IPS-15b (cell line): Measurements from ENCODE around the gene RBM19.

ENCODE experiments used
- H3K27me3 ChIP-seq: one replicate; pipeline ENCODE4 v1.6.1; 2013; ENCODE audit warnings: low read length; ENCODE audit not compliant: control insufficient read depth, insufficient read depth
- H3K36me3 ChIP-seq: one replicate; pipeline ENCODE4 v1.6.1; 2013; ENCODE audit warnings: low read length; ENCODE audit not compliant: control insufficient read depth, insufficient read depth
- H3K4me1 ChIP-seq: one replicate; pipeline ENCODE4 v1.6.1; 2013; ENCODE audit warnings: mild to moderate bottlenecking, low read length; ENCODE audit not compliant: control insufficient read depth, insufficient read depth
- H3K4me3 ChIP-seq: one replicate; pipeline ENCODE4 v1.5.1; 2013; ENCODE audit warnings: low read depth, low read length
- H3K9ac ChIP-seq: one replicate; pipeline ENCODE4 v1.6.1; 2013; ENCODE audit warnings: low read depth, mild to moderate bottlenecking, low read length
- H3K9me3 ChIP-seq: one replicate; pipeline ENCODE4 v1.6.1; 2013; ENCODE audit warnings: mild to moderate bottlenecking, low read length; ENCODE audit not compliant: control insufficient read depth, insufficient read depth

Gene RBM19

GRCh38 chr12:113781415-113782198, 184.5 kb downstream of the RBM19 start:
- no peaks in the 10 kb centered on the region for H3K36me3 ChIP-seq
- H3K9ac ChIP-seq: no peak overlapping the region
- H3K4me1 ChIP-seq: no peaks in the 10 kb centered on the region
- H3K9me3 ChIP-seq: no peaks in the 10 kb centered on the region
- H3K27me3 ChIP-seq: no peaks in the 10 kb centered on the region
- no peak overlapping the region for H3K4me3 ChIP-seq

DNA sequence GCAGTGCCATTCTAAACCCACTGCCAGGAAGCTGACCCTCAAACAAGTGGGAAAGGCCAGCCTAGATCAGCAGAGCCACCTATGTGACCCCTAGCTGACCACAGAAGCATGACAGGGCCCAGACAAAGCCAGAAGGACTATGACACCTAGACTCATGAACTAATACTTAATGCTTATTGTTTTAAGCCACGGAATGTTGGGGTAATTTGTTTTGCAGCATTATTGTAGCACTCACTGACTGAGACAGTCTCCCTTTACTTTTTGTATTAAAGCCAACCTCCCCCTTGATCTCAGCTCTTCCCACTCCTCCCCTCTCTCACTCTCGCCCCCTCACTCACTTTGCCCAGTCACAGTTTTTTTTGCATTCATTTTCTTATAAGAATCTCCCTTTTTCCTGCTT, 186.4 kb downstream of the RBM19 start:
- no peak overlapping the region for H3K4me3 ChIP-seq
- H3K27me3 ChIP-seq: no peaks in the 10 kb centered on the region
- H3K9ac ChIP-seq: no peak overlapping the region

GRCh38 chr12:113778432-113779132, 187.5 kb downstream of the RBM19 start:
- no peak overlapping the region for H3K9ac ChIP-seq
- H3K27me3 ChIP-seq: no peaks in the 10 kb centered on the region
- no peaks in the 10 kb centered on the region for H3K4me1 ChIP-seq
- H3K4me3 ChIP-seq: no peak overlapping the region
- H3K9me3 ChIP-seq: no peaks in the 10 kb centered on the region
- no peaks in the 10 kb centered on the region for H3K36me3 ChIP-seq

More for the DNA sequence above, 186.4 kb downstream of the RBM19 start:
- no peaks in the 10 kb centered on the region for H3K9me3 ChIP-seq
- H3K36me3 ChIP-seq: no peaks in the 10 kb centered on the region
- no peaks in the 10 kb centered on the region for H3K4me1 ChIP-seq

GRCh38 chr12:113777751-113778150, 188.4 kb downstream of the RBM19 start:
- H3K4me1 ChIP-seq: no peaks in the 10 kb centered on the region
- H3K4me3 ChIP-seq: no peak overlapping the region
- H3K9me3 ChIP-seq: no peaks in the 10 kb centered on the region
- H3K36me3 ChIP-seq: no peaks in the 10 kb centered on the region
- H3K9ac ChIP-seq: no peak overlapping the region
- H3K27me3 ChIP-seq: no peaks in the 10 kb centered on the region

DNA sequence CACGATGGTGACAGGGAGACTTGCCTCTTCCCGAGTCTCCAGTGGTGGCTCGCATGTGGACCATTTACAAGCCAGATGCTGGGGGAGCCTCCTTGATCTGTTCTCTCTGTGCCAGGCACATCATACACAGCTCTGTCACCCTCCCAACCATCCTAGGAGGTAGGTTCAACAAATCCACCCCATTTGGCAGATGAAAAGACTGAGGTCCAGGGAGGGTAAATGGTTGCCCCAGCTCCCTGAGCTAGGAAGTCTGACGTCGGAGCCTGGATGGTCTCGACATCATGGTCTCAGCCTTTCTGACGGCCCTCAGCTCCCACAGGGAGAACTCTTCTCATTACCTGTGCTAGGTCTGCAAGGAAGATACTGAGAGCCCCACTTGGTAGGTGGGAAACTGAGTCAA, 189.6 kb downstream of the RBM19 start:
- no peak overlapping the region for H3K9ac ChIP-seq

GRCh38 chr12:113774526-113774925, 191.6 kb downstream of the RBM19 start:
- no peaks in the 10 kb centered on the region for H3K27me3 ChIP-seq
- H3K9ac ChIP-seq: no peak overlapping the region
- H3K4me3 ChIP-seq: no peak overlapping the region
- no peaks in the 10 kb centered on the region for H3K4me1 ChIP-seq
- no peaks in the 10 kb centered on the region for H3K36me3 ChIP-seq
- no peaks in the 10 kb centered on the region for H3K9me3 ChIP-seq

More for the DNA sequence above, 189.6 kb downstream of the RBM19 start:
- Histone ChIP-seq H3K27me3 (no peaks in the 10 kb centered on the region), H3K4me1 (no peaks in the 10 kb centered on the region), H3K9me3 (no peaks in the 10 kb centered on the region), H3K4me3 (no peak overlapping the region), H3K36me3 (no peaks in the 10 kb centered on the region)

DNA sequence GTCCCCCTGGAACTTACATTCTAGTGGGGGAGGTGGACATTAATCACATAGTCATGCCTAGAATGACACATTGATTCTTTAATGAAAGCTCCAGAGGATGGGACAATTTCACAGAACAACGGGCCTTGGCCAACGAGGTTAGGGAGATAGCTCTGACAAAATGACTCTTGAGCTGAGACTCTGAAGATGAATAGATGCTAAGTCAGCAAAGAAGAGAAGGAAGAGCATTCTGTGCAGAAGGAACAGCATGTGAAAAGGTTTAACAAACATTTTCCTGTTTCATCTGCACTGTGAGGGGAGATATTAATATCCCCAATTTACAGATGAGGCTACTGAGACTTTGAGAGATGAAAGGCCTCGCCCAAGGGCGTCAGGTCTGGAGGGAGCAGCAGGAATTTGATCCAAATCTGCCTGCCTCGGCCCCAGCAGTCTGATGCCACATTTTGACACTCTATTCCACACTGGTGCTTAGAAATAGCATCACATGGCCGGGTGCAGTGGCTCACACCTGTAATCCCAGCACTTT, 193.6 kb downstream of the RBM19 start:
- Histone ChIP-seq H3K36me3 (no peaks in the 10 kb centered on the region), H3K9ac (no peak overlapping the region), H3K4me3 (no peak overlapping the region), H3K9me3 (no peaks in the 10 kb centered on the region), H3K27me3 (no peaks in the 10 kb centered on the region), H3K4me1 (no peaks in the 10 kb centered on the region)

DNA sequence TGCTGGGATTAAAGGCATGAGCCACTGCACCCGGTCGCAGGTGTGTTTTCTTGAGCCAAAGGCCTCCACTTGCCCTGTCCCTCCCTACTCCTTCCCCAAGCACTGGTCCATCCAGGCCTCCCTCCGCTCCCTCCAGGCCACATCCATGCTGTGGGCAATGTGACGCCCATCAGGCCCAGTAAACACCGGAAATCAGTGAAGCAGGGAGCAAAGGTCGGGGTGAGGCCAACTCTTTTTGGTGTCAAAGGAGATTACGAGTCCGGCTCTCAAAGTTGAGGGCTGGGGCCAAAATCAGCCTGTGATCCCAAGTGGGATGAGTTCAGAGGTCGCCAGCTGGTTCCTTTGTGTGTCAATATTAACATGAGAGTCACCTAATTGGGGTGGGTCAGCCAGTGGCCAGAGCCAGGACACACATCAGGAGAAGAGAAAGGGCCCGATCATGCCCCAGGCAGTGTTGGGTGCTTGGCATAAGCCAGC, 195.7 kb downstream of the RBM19 start:
- Histone ChIP-seq H3K9ac (no peak overlapping the region), H3K4me1 (no peaks in the 10 kb centered on the region), H3K4me3 (no peak overlapping the region), H3K9me3 (no peaks in the 10 kb centered on the region), H3K27me3 (peaks cover 4% of the 10 kb centered on the region), H3K36me3 (no peaks in the 10 kb centered on the region)

- Histone ChIP-seq H3K4me3 (no peak overlapping the region), H3K9ac (no peak overlapping the region)
These were observed 196.8 kb downstream of the RBM19 start for GRCh38 chr12:113769305-113769704.

GRCh38 chr12:113768850-113769249, 197.3 kb downstream of the RBM19 start:
- H3K9ac ChIP-seq: no peak overlapping the region
- no peak overlapping the region for H3K4me3 ChIP-seq
- no peaks in the 10 kb centered on the region for H3K36me3 ChIP-seq
- H3K27me3 ChIP-seq: peaks cover 7% of the 10 kb centered on the region
- H3K4me1 ChIP-seq: no peaks in the 10 kb centered on the region
- H3K9me3 ChIP-seq: no peaks in the 10 kb centered on the region

More at GRCh38 chr12:113769305-113769704, 196.8 kb downstream of the RBM19 start:
- no peaks in the 10 kb centered on the region for H3K4me1 ChIP-seq
- peaks cover 7% of the 10 kb centered on the region for H3K27me3 ChIP-seq
- H3K36me3 ChIP-seq: no peaks in the 10 kb centered on the region
- H3K9me3 ChIP-seq: no peaks in the 10 kb centered on the region

DNA sequence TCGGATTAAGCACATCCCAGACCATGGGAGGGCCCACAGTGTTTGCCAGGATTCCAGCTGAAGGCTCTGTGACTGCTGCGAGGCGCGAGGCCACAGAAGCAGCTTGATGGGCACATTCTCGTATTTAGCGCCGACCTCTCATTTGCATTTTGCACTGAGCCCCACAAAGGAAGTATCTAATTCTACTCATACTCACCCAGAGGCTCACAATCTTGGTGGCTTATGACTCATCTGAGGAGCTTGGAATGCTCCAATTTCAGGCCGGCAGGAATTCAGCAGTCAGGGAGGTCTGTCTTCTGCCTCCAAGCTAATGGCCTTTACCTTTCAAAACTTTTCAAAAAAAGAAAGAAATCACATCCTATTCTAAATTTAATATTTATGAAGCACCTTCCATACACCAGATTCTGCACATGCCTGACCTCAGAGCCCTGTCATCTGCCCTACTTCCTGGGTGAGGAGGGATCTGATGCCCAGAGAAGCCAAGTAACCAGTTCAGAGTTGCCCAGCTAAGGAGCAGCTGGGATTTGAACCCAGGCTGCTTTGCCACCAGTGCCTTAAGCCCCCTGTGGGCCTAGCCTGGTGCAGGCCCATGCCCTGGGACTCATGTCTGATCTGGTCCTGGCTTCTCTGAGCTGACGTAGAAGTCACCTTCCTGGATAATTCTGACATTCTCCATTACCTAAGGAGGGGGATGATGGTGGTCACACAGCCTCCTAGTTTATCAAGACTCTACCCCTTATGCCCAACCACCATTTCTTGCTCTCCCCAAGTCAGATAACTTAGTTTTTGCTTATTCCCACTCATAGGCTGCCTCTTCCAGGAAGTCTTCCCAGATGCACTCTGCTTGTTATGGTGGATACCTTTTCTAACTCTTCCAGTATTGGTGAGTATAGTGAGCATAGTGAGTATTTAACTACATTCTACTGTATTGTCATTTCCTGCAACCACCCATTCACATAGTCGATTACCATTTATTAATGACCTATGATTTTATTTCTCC, 198.9 kb downstream of the RBM19 start:
- Histone ChIP-seq H3K36me3 (no peaks in the 10 kb centered on the region), H3K9ac (no peak overlapping the region), H3K9me3 (no peaks in the 10 kb centered on the region), H3K4me3 (no peak overlapping the region), H3K4me1 (no peaks in the 10 kb centered on the region), H3K27me3 (peaks cover 7% of the 10 kb centered on the region)
